ENCODE results near the gene ZNF296. TPM values are rescaled to one million over a fixed set of nuclear protein-coding genes. Genes with fewer than 3 reads are reported as not detected.

Gene ZNF296
- total and polyA plus RNA-seq, 2 of the 13 experiments (the other 11 are each of a cell fraction or from before 2014, with no cell fraction given) = 0.26 to 0.62 TPM

GRCh38 chr19:45092747-45093678 is 16.7 kb upstream of the ZNF296 start, which contains the start of gene PPP1R37 (continued):
- TF ChIP-seq TMF1 (CRISPR knock-in tag; IDR thresholded peaks at IDR 0.05; ENCODE audit: low read depth) (no peak), SNRNP70 (IDR thresholded peaks at IDR 0.05; ENCODE audit: low read depth, low read length) (no peak), MTA3 (CRISPR knock-in tag; IDR thresholded peaks at IDR 0.05) (no peak), BORCS8-MEF2B (CRISPR knock-in tag; IDR thresholded peaks at IDR 0.05) (peak; percentile 62), CENPT (CRISPR knock-in tag; IDR thresholded peaks at IDR 0.05; ENCODE audit: low read depth) (no peak), KLF9 (CRISPR knock-in tag; IDR thresholded peaks at IDR 0.05; ENCODE audit: low read depth) (no peak), POLR2G (IDR thresholded peaks at IDR 0.05; ENCODE audit: low read depth, low read length) (peak; percentile 82), ZNF549 (CRISPR knock-in tag; IDR thresholded peaks at IDR 0.05) (no peak), ZNF484 (CRISPR knock-in tag; IDR thresholded peaks at IDR 0.05; ENCODE audit: borderline replicate concordance, low read depth) (no peak), FOXA3 (CRISPR knock-in tag; IDR thresholded peaks at IDR 0.05) (no peak; the same call in 1 of the 2 replicates), NR2C2 (CRISPR knock-in tag; IDR thresholded peaks at IDR 0.05; ENCODE audit: borderline replicate concordance) (peak; percentile 57; the same call in 1 of the 2 replicates), SP1 (IDR thresholded peaks at IDR 0.05) (no peak), SP1 (CRISPR knock-in tag; IDR thresholded peaks at IDR 0.05) (peak; percentile 99), ZNF446 (CRISPR knock-in tag; IDR thresholded peaks at IDR 0.05) (no peak; the same call in 1 of the 2 replicates), RARG (CRISPR knock-in tag; IDR thresholded peaks at IDR 0.05; ENCODE audit: low read depth) (no peak), E2F1 (CRISPR knock-in tag; IDR thresholded peaks at IDR 0.05) (peak; percentile 93), CERS6 (CRISPR knock-in tag; IDR thresholded peaks at IDR 0.05) (no peak), HCFC1 (IDR thresholded peaks at IDR 0.05; ENCODE audit: low read depth, low read length) (peak; percentile 51), GFI1 (CRISPR knock-in tag; IDR thresholded peaks at IDR 0.05; ENCODE audit: borderline replicate concordance) (peak; percentile 76; the same call in 1 of the 2 replicates), ZNF337 (CRISPR knock-in tag; IDR thresholded peaks at IDR 0.05; ENCODE audit: borderline replicate concordance, low read depth) (no peak), FOXA1 (IDR thresholded peaks at IDR 0.05) (no peak), FOXA1 (CRISPR knock-in tag; IDR thresholded peaks at IDR 0.05) (no peak), ZNF574 (CRISPR knock-in tag; IDR thresholded peaks at IDR 0.05) (peak; percentile 79), TCF7L2 (IDR thresholded peaks at IDR 0.05; ENCODE audit: low read depth, low read length) (no peak)
